IPS-NIHi11 (cell line): ENCODE measurements around the gene PPL.
A peak's percentile ranks its signal among the peaks of the same experiment; 100 is the strongest.
"Not testable (repeated sequence)": the region's sequence is repeated elsewhere in the genome, so short reads cannot be mapped to it uniquely, and the experiment has no call there.

ENCODE experiments used
- DNase-seq: peaks from one replicate; pipeline ENCODE4 v3.0.0; 2012; ENCODE audit warnings: mixed read lengths, low spot score

PPL gene

GRCh38 chr16:4957720-4958509 lies 21.0 kb upstream of the PPL start, which contains the start of gene SEC14L5:
SEC14L5 (plus strand) TSS chr16:4958330; CDS start chr16:4959324, 994 bp downstream.
- DNase-seq = peak; percentile 99

- no peak for DNase-seq
Observed at GRCh38 chr16:4957420-4957719, 20.4 kb upstream of the PPL start.

GRCh38 chr16:4954714-4955113 lies 17.8 kb upstream of the PPL start:
- DNase-seq = no peak

GRCh38 chr16:4951583-4951982 lies 14.6 kb upstream of the PPL start:
- not testable (repeated sequence) for DNase-seq

GRCh38 chr16:4949986-4950385 lies 13.0 kb upstream of the PPL start:
- DNase-seq = no peak

- DNase-seq = no peak
Observed at GRCh38 chr16:4948903-4949766, 12.2 kb upstream of the PPL start.

GRCh38 chr16:4947722-4948503 lies 11.0 kb upstream of the PPL start:
- peak; percentile 66 for DNase-seq

- no peak for DNase-seq
Observed at GRCh38 chr16:4946917-4947316, 10.0 kb upstream of the PPL start.

- no peak for DNase-seq
Observed at GRCh38 chr16:4945560-4946502, 8.9 kb upstream of the PPL start.

GRCh38 chr16:4944333-4945281 lies 7.7 kb upstream of the PPL start:
- peak; percentile 65 for DNase-seq

GRCh38 chr16:4942481-4942880 lies 5.5 kb upstream of the PPL start:
- no peak for DNase-seq

- DNase-seq = no peak
Observed at GRCh38 chr16:4940719-4941118, 3.8 kb upstream of the PPL start.

- DNase-seq = no peak
Observed at GRCh38 chr16:4938683-4939030, 1.7 kb upstream of the PPL start.

GRCh38 chr16:4937782-4938682 lies 1.1 kb upstream of the PPL start:
- no peak for DNase-seq

- DNase-seq = peak; percentile 74
Observed at GRCh38 chr16:4936181-4936990, 562 bp downstream of the PPL start.

- no peak for DNase-seq
Observed at GRCh38 chr16:4935241-4935855, 1.6 kb downstream of the PPL start.

GRCh38 chr16:4934591-4934990 lies 2.4 kb downstream of the PPL start:
- no peak for DNase-seq

GRCh38 chr16:4933871-4934395 lies 3.0 kb downstream of the PPL start:
- DNase-seq = no peak
